ENCODE data around the gene PPM1L.
A peak's percentile ranks its signal among the peaks of the same experiment; 100 is the strongest.

Gene PPM1L

GRCh38 chr3:160857476-160858119 is 101.6 kb downstream of the PPM1L start:
- DNase-seq = no peak

- DNase-seq = no peak
Observed at GRCh38 chr3:160860346-160860745, 104.3 kb downstream of the PPM1L start.

- peak; percentile 12 for DNase-seq
Observed at GRCh38 chr3:160869825-160870224, 113.8 kb downstream of the PPM1L start.

- no peak for DNase-seq
Observed at GRCh38 chr3:160870327-160870726, 114.3 kb downstream of the PPM1L start.

- no peak for DNase-seq
Observed at GRCh38 chr3:160874736-160875135, 118.7 kb downstream of the PPM1L start.

GRCh38 chr3:160876643-160877042 is 120.6 kb downstream of the PPM1L start:
- DNase-seq = no peak

- DNase-seq = peak; percentile 13
Observed at GRCh38 chr3:160879859-160880258, 123.8 kb downstream of the PPM1L start.

GRCh38 chr3:160883373-160883772 is 127.3 kb downstream of the PPM1L start:
- no peak for DNase-seq

- DNase-seq = no peak
Observed at GRCh38 chr3:160885791-160886286, 129.8 kb downstream of the PPM1L start.

GRCh38 chr3:160886421-160886820 is 130.4 kb downstream of the PPM1L start:
- DNase-seq = no peak

GRCh38 chr3:160893207-160893606 is 137.2 kb downstream of the PPM1L start:
- DNase-seq = no peak

GRCh38 chr3:160904691-160905090 is 148.7 kb downstream of the PPM1L start:
- DNase-seq = no peak

GRCh38 chr3:160906646-160907045 is 150.6 kb downstream of the PPM1L start:
- DNase-seq = no peak

GRCh38 chr3:160909917-160910316 is 153.9 kb downstream of the PPM1L start:
- DNase-seq = no peak

GRCh38 chr3:160911411-160911810 is 155.4 kb downstream of the PPM1L start:
- DNase-seq = no peak

- no peak for DNase-seq
Observed at GRCh38 chr3:160916472-160916871, 160.4 kb downstream of the PPM1L start.

- DNase-seq = no peak
Observed at GRCh38 chr3:160919942-160920341, 163.9 kb downstream of the PPM1L start.

- DNase-seq = peak; percentile 42
Observed at GRCh38 chr3:160921020-160921635, 165.1 kb downstream of the PPM1L start.

GRCh38 chr3:160924776-160925175 is 168.7 kb downstream of the PPM1L start:
- no peak for DNase-seq

- DNase-seq = no peak
Observed at GRCh38 chr3:160927620-160928019, 171.6 kb downstream of the PPM1L start.

- no peak for DNase-seq
Observed at GRCh38 chr3:160928183-160928726, 172.2 kb downstream of the PPM1L start.

GRCh38 chr3:160929595-160929994 is 173.6 kb downstream of the PPM1L start:
- DNase-seq = no peak

GRCh38 chr3:160931474-160931873 is 175.4 kb downstream of the PPM1L start:
- DNase-seq = no peak

- DNase-seq = no peak
Observed at GRCh38 chr3:160935413-160936095, 179.5 kb downstream of the PPM1L start.
